Keratinocyte (primary cell): ENCODE results near the gene FRAS1. TPM values are rescaled to one million over a fixed set of nuclear protein-coding genes. Genes with fewer than 3 reads are reported as not detected.

ENCODE experiments used
- DNase-seq: peaks from one replicate; pipeline ENCODE4 v3.0.0-alpha.2; 2011; ENCODE audit warnings: low read depth, missing footprints, low spot score
- FAIRE-seq: peaks from 2 replicates; lab custom pipeline; 2011; peaks lifted over from hg19 to GRCh38; lab: Jason Lieb, UNC
- H2AFZ ChIP-seq: 2 replicates; pipeline ENCODE4 v1.6.0; 2012; ENCODE audit warnings: low read length, control low read depth, inconsistent platforms; ENCODE audit not compliant: control insufficient read depth
- H3K27ac ChIP-seq: 2 replicates; pipeline ENCODE4 v1.5.1; 2011; ENCODE audit warnings: low read length; ENCODE audit not compliant: control insufficient read depth, insufficient read depth
- H3K27me3 ChIP-seq: 3 replicates; pipeline ENCODE4 v1.6.0; 2011; ENCODE audit warnings: low read length; ENCODE audit not compliant: control insufficient read depth, insufficient read depth; ENCODE audit errors: extremely low read depth
- H3K36me3 ChIP-seq, 2 experiments: 2 replicates in 1 of 2; 3 replicates in 1 of 2; pipeline ENCODE4 v1.5.1; 2011; ENCODE audit warnings: low read length in 2 of 2, mild to moderate bottlenecking in 1 of 2; ENCODE audit not compliant: control insufficient read depth in 2 of 2, insufficient read depth in 2 of 2; ENCODE audit errors: extremely low read depth in 1 of 2
- H3K4me1 ChIP-seq: 3 replicates; pipeline ENCODE4 v1.5.1; 2011; ENCODE audit warnings: low read length; ENCODE audit not compliant: control insufficient read depth, insufficient read depth; ENCODE audit errors: extremely low read depth
- H3K4me2 ChIP-seq: 3 replicates; pipeline ENCODE4 v1.6.0; 2011; ENCODE audit warnings: low read depth, low read length; ENCODE audit not compliant: control insufficient read depth, insufficient read depth; ENCODE audit errors: extremely low read depth
- H3K4me3 ChIP-seq, 3 experiments: fragments of 200-600 bp in 1 of 3; sonication (generic) in 1 of 3; 2 replicates in 2 of 3; 3 replicates in 1 of 3; pipeline ENCODE4 v1.5.1; 2011 to 2016; ENCODE audit warnings: low read length in 3 of 3, mild to moderate bottlenecking in 3 of 3, control low read depth in 2 of 3, inconsistent platforms in 1 of 3, low read depth in 1 of 3, mixed read lengths in 1 of 3, mixed run types in 1 of 3, moderate library complexity in 1 of 3; ENCODE audit not compliant: control insufficient read depth in 2 of 3, insufficient read depth in 2 of 3; ENCODE audit errors: extremely low read depth in 1 of 3
- H3K79me2 ChIP-seq: 2 replicates; pipeline ENCODE4 v1.6.0; 2012; ENCODE audit warnings: low read length; ENCODE audit not compliant: control insufficient read depth, insufficient read depth
- H3K9ac ChIP-seq: 3 replicates; pipeline ENCODE4 v1.6.0; 2011; ENCODE audit warnings: low read length; ENCODE audit not compliant: control insufficient read depth, insufficient read depth; ENCODE audit errors: extremely low read depth
- H3K9me1 ChIP-seq: 3 replicates; pipeline ENCODE4 v1.6.0; 2011; ENCODE audit warnings: low read length; ENCODE audit not compliant: control insufficient read depth, insufficient read depth; ENCODE audit errors: extremely low read depth
- H3K9me3 ChIP-seq: 2 replicates; pipeline ENCODE4 v1.5.1; 2012; ENCODE audit warnings: low read depth, low read length; ENCODE audit not compliant: control insufficient read depth
- H4K20me1 ChIP-seq: 3 replicates; pipeline ENCODE4 v1.6.0; 2011; ENCODE audit warnings: low read length; ENCODE audit not compliant: control insufficient read depth, insufficient read depth; ENCODE audit errors: extremely low read depth
- EZH2 ChIP-seq: IDR thresholded peaks from one replicate; pipeline ENCODE4 v1.6.1; 2012; ENCODE audit warnings: inconsistent platforms, mild to moderate bottlenecking, low read length, moderate library complexity
- dilution Hi-C: fragments of 300-500 bp; cut with MboI; formaldehyde crosslinking; loops from one replicate; pipeline ENCODE4 v1.7.0; 2020; ENCODE audit warnings: low sequenced_read_pairs; ENCODE audit not compliant: extremely low pct_ligation_motif_present
- polyA plus RNA-seq, 5 experiments: library from polyadenylated mRNA; depleted of rRNA in 3 of 5; stranded (reverse) in 3 of 5; stranded (forward) in 1 of 5; unstranded in 1 of 5; fragments of >200 nt; gene quantifications; 1 replicate in 1 of 5; 2 replicates in 3 of 5; 3 replicates in 1 of 5; pipeline versions ENCODE4 v1.2.1 to v1.2.3, GENCODE V29; 2011 to 2012; ENCODE audit warnings: missing spikeins in 2 of 5, low read depth in 1 of 5, low replicate concordance in 1 of 5
- TF ChIP-seq, protein P1 (sequence below), 3 experiments: IDR thresholded peaks in 1 of 3; conservative IDR thresholded peaks in 1 of 3; optimal IDR thresholded peaks in 1 of 3; 2 replicates in 2 of 3; 3 replicates in 1 of 3; pipeline versions ENCODE3 to v1.5.1; 2011; ENCODE audit warnings: low read length in 3 of 3, mild to moderate bottlenecking in 3 of 3, moderate library complexity in 2 of 3, control low read depth in 1 of 3, inconsistent platforms in 1 of 3; ENCODE audit not compliant: insufficient read depth in 2 of 3; ENCODE audit errors: extremely low read depth in 1 of 3

Gene FRAS1
- polyA plus RNA-seq, 1 donor (not counting 4 experiments of a cell fraction or from before 2014, with no cell fraction given) = 3.5 TPM

DNA sequence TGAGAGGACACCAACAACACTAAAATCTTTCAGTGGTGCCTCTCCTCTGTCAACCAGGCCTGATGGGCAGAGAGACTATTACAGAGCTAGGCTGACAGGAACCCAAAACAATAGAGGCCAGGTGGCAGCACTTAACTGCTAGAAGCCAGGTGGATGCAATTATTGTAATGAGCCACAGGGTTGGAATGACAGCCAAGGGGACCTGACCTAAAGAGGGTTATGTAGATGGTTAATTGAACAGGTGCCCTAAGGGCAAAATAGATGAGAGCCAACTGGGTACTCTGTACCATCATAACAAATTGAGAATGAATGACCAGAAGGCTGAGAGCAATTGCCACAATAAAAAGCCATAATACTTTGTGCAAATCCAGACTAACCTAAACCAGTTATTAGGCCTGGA lies 24.7 kb upstream of the FRAS1 start:
- H3K27ac ChIP-seq = no peak overlapping the region
- no peaks in the 10 kb centered on the region for H4K20me1 ChIP-seq
- dilution Hi-C loops = no loop called here
- no peak for FAIRE-seq
- H3K79me2 ChIP-seq = no peaks in the 10 kb centered on the region
- H3K9me3 ChIP-seq = no peaks in the 10 kb centered on the region
- H3K36me3 ChIP-seq = no peaks in the 10 kb centered on the region
- H3K4me1 ChIP-seq = no peaks in the 10 kb centered on the region
- no peak for TF ChIP-seq EZH2
- TF ChIP-seq, protein P1, sequence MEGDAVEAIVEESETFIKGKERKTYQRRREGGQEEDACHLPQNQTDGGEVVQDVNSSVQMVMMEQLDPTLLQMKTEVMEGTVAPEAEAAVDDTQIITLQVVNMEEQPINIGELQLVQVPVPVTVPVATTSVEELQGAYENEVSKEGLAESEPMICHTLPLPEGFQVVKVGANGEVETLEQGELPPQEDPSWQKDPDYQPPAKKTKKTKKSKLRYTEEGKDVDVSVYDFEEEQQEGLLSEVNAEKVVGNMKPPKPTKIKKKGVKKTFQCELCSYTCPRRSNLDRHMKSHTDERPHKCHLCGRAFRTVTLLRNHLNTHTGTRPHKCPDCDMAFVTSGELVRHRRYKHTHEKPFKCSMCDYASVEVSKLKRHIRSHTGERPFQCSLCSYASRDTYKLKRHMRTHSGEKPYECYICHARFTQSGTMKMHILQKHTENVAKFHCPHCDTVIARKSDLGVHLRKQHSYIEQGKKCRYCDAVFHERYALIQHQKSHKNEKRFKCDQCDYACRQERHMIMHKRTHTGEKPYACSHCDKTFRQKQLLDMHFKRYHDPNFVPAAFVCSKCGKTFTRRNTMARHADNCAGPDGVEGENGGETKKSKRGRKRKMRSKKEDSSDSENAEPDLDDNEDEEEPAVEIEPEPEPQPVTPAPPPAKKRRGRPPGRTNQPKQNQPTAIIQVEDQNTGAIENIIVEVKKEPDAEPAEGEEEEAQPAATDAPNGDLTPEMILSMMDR (optimal IDR thresholded peaks at IDR 0.05 in 1 of 3, IDR thresholded peaks at IDR 0.05 in 1 of 3, conservative IDR thresholded peaks at IDR 0.05 in 1 of 3; ENCODE audit: extremely low read depth in 1 of 3, insufficient read depth in 2 of 3, low read length in 3 of 3) = peak in 2 of 3 experiments; percentile 6 to 36
- no peak overlapping the region for H3K4me3 ChIP-seq
- no peak for DNase-seq
- no peak overlapping the region for H3K9ac ChIP-seq
- no peak overlapping the region for H3K4me2 ChIP-seq
- no peaks in the 10 kb centered on the region for H3K27me3 ChIP-seq
- no peaks in the 10 kb centered on the region for H3K9me1 ChIP-seq
- H2AFZ ChIP-seq = no peak overlapping the region

DNA sequence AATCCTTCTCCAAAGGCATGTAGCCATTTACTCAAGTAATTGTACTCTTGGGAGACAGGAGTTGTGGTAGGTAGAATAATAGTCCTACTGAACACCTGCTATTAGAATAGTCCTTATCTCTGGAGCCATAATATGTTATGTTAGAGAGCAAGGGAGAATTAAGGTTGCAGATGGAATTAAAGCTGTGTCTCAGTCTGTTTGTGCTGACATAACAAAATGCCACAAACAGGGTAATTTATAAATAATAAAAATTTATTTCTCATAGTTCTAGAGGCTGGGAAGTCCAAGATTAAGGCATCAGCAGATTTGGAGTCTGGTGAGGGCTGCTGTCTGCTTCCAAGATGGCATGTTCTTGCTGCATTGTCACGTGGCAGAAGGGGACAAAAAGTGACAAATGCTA lies 24.2 kb upstream of the FRAS1 start:
- Histone ChIP-seq H3K9me3 (no peaks in the 10 kb centered on the region), H3K4me2 (no peak overlapping the region), H3K27ac (no peak overlapping the region), H3K79me2 (no peaks in the 10 kb centered on the region), H3K4me3 (no peak overlapping the region), H2AFZ (no peak overlapping the region), H3K36me3 (no peaks in the 10 kb centered on the region), H3K9ac (no peak overlapping the region), H4K20me1 (no peaks in the 10 kb centered on the region), H3K4me1 (no peaks in the 10 kb centered on the region), H3K27me3 (no peaks in the 10 kb centered on the region), H3K9me1 (no peaks in the 10 kb centered on the region)
- no peak for FAIRE-seq
- TF ChIP-seq EZH2 = no peak
- TF ChIP-seq, protein P1 (optimal IDR thresholded peaks at IDR 0.05 in 1 of 3, IDR thresholded peaks at IDR 0.05 in 1 of 3, conservative IDR thresholded peaks at IDR 0.05 in 1 of 3; ENCODE audit: extremely low read depth in 1 of 3, insufficient read depth in 2 of 3, low read length in 3 of 3) = no peak
- no peak for DNase-seq
- dilution Hi-C loops = no loop called here
